ENCODE results near the gene SUMO2.
A peak's percentile ranks its signal among the peaks of the same experiment; 100 is the strongest.
"Not testable (repeated sequence)": the region's sequence is repeated elsewhere in the genome, so short reads cannot be mapped to it uniquely, and the experiment has no call there.

Gene SUMO2

GRCh38 chr17:75133001-75133400, 49.8 kb downstream of the SUMO2 start:
- Histone ChIP-seq H2AFZ (ENCODE audit: low read length) (no peak overlapping the region), H3K36me3 (ENCODE audit: insufficient read depth, low read length) (peaks cover 50% of the 10 kb centered on the region; the same call in 1 of the 2 replicates), H3F3A (ENCODE audit: insufficient read depth, low read length) (peaks cover 12% of the 10 kb centered on the region), H3K27me3 (ENCODE audit: insufficient read depth, low read length) (no peaks in the 10 kb centered on the region), H3K4me2 (ENCODE audit: low read length) (no peak overlapping the region), H3K4me3 (ENCODE audit: low read depth, low read length, poor library complexity, severe bottlenecking) (no peak overlapping the region), H3K9ac (ENCODE audit: low read length) (no peak overlapping the region), H3K4me1 (ENCODE audit: insufficient read depth, low read length, severe bottlenecking) (peaks cover 21% of the 10 kb centered on the region), H3K9me3 (ENCODE audit: low read length) (no peaks in the 10 kb centered on the region), H3K79me2 (ENCODE audit: insufficient read depth, low read length) (no peaks in the 10 kb centered on the region), H3K27ac (ENCODE audit: low read depth, low read length, poor library complexity, severe bottlenecking) (no peak overlapping the region), H4K20me1 (ENCODE audit: insufficient read depth, low read length) (no peaks in the 10 kb centered on the region), H3K9me2 (ENCODE audit: low read depth, low read length) (no peaks in the 10 kb centered on the region)
- TF ChIP-seq, protein P1, sequence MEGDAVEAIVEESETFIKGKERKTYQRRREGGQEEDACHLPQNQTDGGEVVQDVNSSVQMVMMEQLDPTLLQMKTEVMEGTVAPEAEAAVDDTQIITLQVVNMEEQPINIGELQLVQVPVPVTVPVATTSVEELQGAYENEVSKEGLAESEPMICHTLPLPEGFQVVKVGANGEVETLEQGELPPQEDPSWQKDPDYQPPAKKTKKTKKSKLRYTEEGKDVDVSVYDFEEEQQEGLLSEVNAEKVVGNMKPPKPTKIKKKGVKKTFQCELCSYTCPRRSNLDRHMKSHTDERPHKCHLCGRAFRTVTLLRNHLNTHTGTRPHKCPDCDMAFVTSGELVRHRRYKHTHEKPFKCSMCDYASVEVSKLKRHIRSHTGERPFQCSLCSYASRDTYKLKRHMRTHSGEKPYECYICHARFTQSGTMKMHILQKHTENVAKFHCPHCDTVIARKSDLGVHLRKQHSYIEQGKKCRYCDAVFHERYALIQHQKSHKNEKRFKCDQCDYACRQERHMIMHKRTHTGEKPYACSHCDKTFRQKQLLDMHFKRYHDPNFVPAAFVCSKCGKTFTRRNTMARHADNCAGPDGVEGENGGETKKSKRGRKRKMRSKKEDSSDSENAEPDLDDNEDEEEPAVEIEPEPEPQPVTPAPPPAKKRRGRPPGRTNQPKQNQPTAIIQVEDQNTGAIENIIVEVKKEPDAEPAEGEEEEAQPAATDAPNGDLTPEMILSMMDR (IDR thresholded peaks at IDR 0.05; ENCODE audit: low read length) = no peak
- TF ChIP-seq EZH2 (IDR thresholded peaks at IDR 0.05; ENCODE audit: borderline replicate concordance, low read length) = no peak

GRCh38 chr17:75132018-75133000, 50.5 kb downstream of the SUMO2 start:
- H4K20me1 ChIP-seq (ENCODE audit: insufficient read depth, low read length); H3K27me3 ChIP-seq (ENCODE audit: insufficient read depth, low read length); H3K9me2 ChIP-seq (ENCODE audit: low read depth, low read length); H3K79me2 ChIP-seq (ENCODE audit: insufficient read depth, low read length); H3K9me3 ChIP-seq (ENCODE audit: low read length): not testable (repeated sequence)
- Histone ChIP-seq H3K36me3 (ENCODE audit: insufficient read depth, low read length) (peaks cover 47% of the 10 kb centered on the region; the same call in 1 of the 2 replicates), H3K4me3 (ENCODE audit: low read depth, low read length, poor library complexity, severe bottlenecking) (peak overlapping the region; percentile 76), H3K9ac (ENCODE audit: low read length) (peak overlapping the region; percentile 87), H3F3A (ENCODE audit: insufficient read depth, low read length) (peaks cover 12% of the 10 kb centered on the region), H2AFZ (ENCODE audit: low read length) (0 out of 2 replicates have a peak overlapping the region, but pooled peaks have one; percentile 50), H3K27ac (ENCODE audit: low read depth, low read length, poor library complexity, severe bottlenecking) (peak overlapping the region; percentile 75), H3K4me1 (ENCODE audit: insufficient read depth, low read length, severe bottlenecking) (peaks cover 28% of the 10 kb centered on the region), H3K4me2 (ENCODE audit: low read length) (peak overlapping the region; percentile 77)

DNA sequence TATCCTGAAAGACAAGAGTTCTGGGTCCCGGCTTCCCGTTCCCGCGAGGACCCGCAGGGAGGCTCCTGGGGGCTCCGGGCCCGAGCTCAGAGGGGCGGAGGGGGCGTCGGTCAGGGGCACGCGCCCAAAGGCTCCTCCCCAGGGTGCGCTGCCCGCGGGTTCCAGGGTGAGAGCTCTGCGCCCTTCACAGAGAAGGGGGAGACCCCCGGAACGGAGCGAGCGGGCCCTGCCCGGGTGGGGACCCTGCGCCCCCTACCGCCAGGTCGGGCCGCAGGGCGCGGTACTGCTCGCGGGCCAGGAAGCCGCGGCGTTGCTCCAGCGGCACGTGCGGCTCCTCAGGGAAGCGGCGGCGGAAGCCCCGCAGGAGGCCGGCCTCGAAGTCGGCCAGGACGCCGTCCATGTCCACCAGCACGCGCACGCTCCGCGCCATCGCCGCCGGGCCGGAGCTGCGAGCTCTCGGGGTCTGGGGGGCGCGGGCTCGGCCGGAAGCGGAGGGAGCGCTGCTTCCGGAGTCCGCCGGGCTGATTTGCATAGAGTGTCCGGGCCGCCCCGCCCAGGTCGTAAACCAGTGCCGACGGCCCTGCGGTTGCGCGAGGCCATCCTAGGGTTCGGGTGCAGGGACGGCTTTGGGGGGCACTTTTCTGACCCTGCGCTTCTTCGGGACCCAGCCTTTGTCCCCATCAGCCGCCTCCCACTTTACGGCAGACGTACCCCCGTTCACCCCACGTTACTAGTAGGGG, 51.3 kb downstream of the SUMO2 start, which contains the start of gene NT5C:
Gene NT5C, minus strand, starts transcription at position 465 of the 740 bp plus-strand sequence. Its CDS starts 35 bp downstream, at position 430.
- no peak for TF ChIP-seq EZH2 (IDR thresholded peaks at IDR 0.05; ENCODE audit: borderline replicate concordance, low read length)
- TF ChIP-seq, protein P1 (IDR thresholded peaks at IDR 0.05; ENCODE audit: low read length) = peak; percentile 79
- Histone ChIP-seq H2AFZ (ENCODE audit: low read length) (0 out of 2 replicates have a peak within 1 kb of the TSS, but pooled peaks have one; percentile 50), H3K4me2 (ENCODE audit: low read length) (peak within 1 kb of the TSS; percentile 77), H3K27me3 (ENCODE audit: insufficient read depth, low read length) (no peaks in the 10 kb centered on the region), H3F3A (ENCODE audit: insufficient read depth, low read length) (peaks cover 9% of the 10 kb centered on the region), H3K79me2 (ENCODE audit: insufficient read depth, low read length) (no peaks in the 10 kb centered on the region), H3K9me2 (ENCODE audit: low read depth, low read length) (no peaks in the 10 kb centered on the region), H3K27ac (ENCODE audit: low read depth, low read length, poor library complexity, severe bottlenecking) (peak within 1 kb of the TSS; percentile 75), H3K36me3 (ENCODE audit: insufficient read depth, low read length) (peaks cover 38% of the 10 kb centered on the region; the same call in 1 of the 2 replicates), H3K4me1 (ENCODE audit: insufficient read depth, low read length, severe bottlenecking) (peaks cover 29% of the 10 kb centered on the region), H3K9me3 (ENCODE audit: low read length) (no peaks in the 10 kb centered on the region), H3K4me3 (ENCODE audit: low read depth, low read length, poor library complexity, severe bottlenecking) (peak within 1 kb of the TSS; percentile 76), H4K20me1 (ENCODE audit: insufficient read depth, low read length) (no peaks in the 10 kb centered on the region), H3K9ac (ENCODE audit: low read length) (peak within 1 kb of the TSS; percentile 87)

Data from OCI-LY1 (cell line).